Calu3 (cell line): ENCODE data around the gene PTPRN2. TPM values are rescaled to one million over a fixed set of nuclear protein-coding genes. Genes with fewer than 3 reads are reported as not detected.

Experiments
- BruUV-seq: library from RNA; stranded (reverse); fragments of 400-500 nt; replicated peaks from 2 replicates; lab custom pipeline; 2021; lab: Mats Ljungman, UMichigan
- CTCF ChIA-PET: fragments of 300-600 bp; sonication (Branson Sonifier 250); formaldehyde crosslinking; loops from one replicate; lab custom pipeline; 2022; ENCODE audit warnings: antibody characterized with exemption; lab: Charles Lee
- DNase-seq: peaks from one replicate; pipeline ENCODE4 v3.0.0; 2022
- H3K27ac Mint-ChIP-seq: one replicate; pipeline ENCODE4 v1.8.0; 2022; ENCODE audit warnings: mixed read lengths; ENCODE audit not compliant: unreplicated experiment
- H3K27me3 Mint-ChIP-seq: one replicate; pipeline ENCODE4 v1.8.0; 2022; ENCODE audit warnings: mixed read lengths; ENCODE audit not compliant: unreplicated experiment
- H3K36me3 Mint-ChIP-seq: one replicate; pipeline ENCODE4 v1.8.0; 2022; ENCODE audit warnings: mild to moderate bottlenecking, moderate library complexity, mixed read lengths; ENCODE audit not compliant: insufficient read depth, unreplicated experiment
- H3K4me1 Mint-ChIP-seq: one replicate; pipeline ENCODE4 v1.8.0; 2022; ENCODE audit warnings: mild to moderate bottlenecking, low read depth, mixed read lengths; ENCODE audit not compliant: unreplicated experiment
- H3K4me3 Mint-ChIP-seq: one replicate; pipeline ENCODE4 v1.8.0; 2022; ENCODE audit warnings: mild to moderate bottlenecking, low read depth, moderate library complexity, mixed read lengths; ENCODE audit not compliant: unreplicated experiment
- H3K9me3 Mint-ChIP-seq: one replicate; pipeline ENCODE4 v1.8.0; 2022; ENCODE audit warnings: low read depth, mixed read lengths; ENCODE audit not compliant: unreplicated experiment
- CTCF ChIP-seq: fragments of 200-600 bp; IDR thresholded peaks from one replicate; pipeline ENCODE4 v1.8.0; 2022; ENCODE audit warnings: antibody characterized with exemption; ENCODE audit not compliant: unreplicated experiment
- intact Hi-C: fragments of 100-400 bp; cut with micrococcal nuclease; formaldehyde crosslinking; loops from one replicate; pipeline ENCODE4 v1.10.0; 2022; ENCODE audit not compliant: unreplicated experiment
- total RNA-seq: library from RNA; stranded (reverse); gene quantifications from 2 replicates; pipeline ENCODE4 v1.2.3, GENCODE V29; 2022

The PTPRN2 gene
- total RNA-seq, 1 experiment from 2014 or later, result 2.0 TPM

- TF ChIP-seq CTCF, result no peak
- no peaks in the 10 kb centered on the region for H3K36me3 Mint-ChIP-seq
- H3K27me3 Mint-ChIP-seq, result no peaks in the 10 kb centered on the region
- no peak overlapping the region for H3K4me3 Mint-ChIP-seq
- DNase-seq, result no peak
- intact Hi-C loops, result no loop called here
- peaks cover 14% of the 10 kb centered on the region for H3K9me3 Mint-ChIP-seq
- H3K27ac Mint-ChIP-seq, result no peak overlapping the region
- CTCF ChIA-PET, result no interaction called here
- no TSS peak for BruUV-seq
- H3K4me1 Mint-ChIP-seq, result no peaks in the 10 kb centered on the region
Measured at GRCh38 chr7:158183431-158183830, 404.2 kb downstream of the PTPRN2 start.

GRCh38 chr7:158176561-158177173 lies 411.0 kb downstream of the PTPRN2 start:
- no peak for DNase-seq
- CTCF ChIA-PET, result no interaction called here
- H3K27ac Mint-ChIP-seq, result no peak overlapping the region
- H3K4me1 Mint-ChIP-seq, result no peaks in the 10 kb centered on the region
- TF ChIP-seq CTCF, result no peak
- no peaks in the 10 kb centered on the region for H3K27me3 Mint-ChIP-seq
- intact Hi-C loops, result no loop called here
- H3K36me3 Mint-ChIP-seq, result no peaks in the 10 kb centered on the region
- no TSS peak for BruUV-seq
- H3K9me3 Mint-ChIP-seq, result peaks cover 17% of the 10 kb centered on the region
- no peak overlapping the region for H3K4me3 Mint-ChIP-seq

- Mint-ChIP-seq H3K36me3 (no peaks in the 10 kb centered on the region), H3K9me3 (peaks cover 14% of the 10 kb centered on the region), H3K4me1 (no peaks in the 10 kb centered on the region), H3K27ac (no peak overlapping the region), H3K4me3 (no peak overlapping the region), H3K27me3 (no peaks in the 10 kb centered on the region)
- no peak for DNase-seq
- intact Hi-C loops, result no loop called here
- CTCF ChIA-PET, result no interaction called here
- no TSS peak for BruUV-seq
- no peak for TF ChIP-seq CTCF
Measured at GRCh38 chr7:158175779-158176178, 411.8 kb downstream of the PTPRN2 start.

- Mint-ChIP-seq H3K4me3 (no peak overlapping the region), H3K27ac (no peak overlapping the region), H3K27me3 (no peaks in the 10 kb centered on the region), H3K36me3 (no peaks in the 10 kb centered on the region), H3K9me3 (peaks cover 14% of the 10 kb centered on the region), H3K4me1 (no peaks in the 10 kb centered on the region)
- intact Hi-C loops, result no loop called here
- DNase-seq, result no peak
- no peak for TF ChIP-seq CTCF
- BruUV-seq, result no TSS peak
- CTCF ChIA-PET, result no interaction called here
Measured at GRCh38 chr7:158174947-158175346, 412.7 kb downstream of the PTPRN2 start.
